G401 (cell line): Measurements from ENCODE around the gene CD72. TPM values are rescaled to one million over a fixed set of nuclear protein-coding genes. Genes with fewer than 3 reads are reported as not detected.
"Not testable (repeated sequence)": the region's sequence is repeated elsewhere in the genome, so short reads cannot be mapped to it uniquely, and the experiment has no call there.

Source experiments
- DNase-seq: peaks from one replicate; pipeline ENCODE4 v3.0.0-alpha.2; 2015; ENCODE audit warnings: low spot score
- in situ Hi-C: cut with HindIII; loops from 2 replicates; pipeline ENCODE4 v1.10.0; 2016; ENCODE audit warnings: low sequenced_read_pairs, mixed read lengths
- total RNA-seq: library from RNA; depleted of rRNA; stranded (reverse); fragments of >200 nt; shearing (Covaris generic); gene quantifications from 2 replicates; pipeline ENCODE4 v1.2.3, GENCODE V29; 2014

The CD72 gene
- total RNA-seq, 1 experiment from 2014 or later = 2.4 TPM

GRCh38 chr9:35628389-35628991 lies 10.3 kb upstream of the CD72 start:
- in situ Hi-C loops = no loop called here
- no peak for DNase-seq

DNA sequence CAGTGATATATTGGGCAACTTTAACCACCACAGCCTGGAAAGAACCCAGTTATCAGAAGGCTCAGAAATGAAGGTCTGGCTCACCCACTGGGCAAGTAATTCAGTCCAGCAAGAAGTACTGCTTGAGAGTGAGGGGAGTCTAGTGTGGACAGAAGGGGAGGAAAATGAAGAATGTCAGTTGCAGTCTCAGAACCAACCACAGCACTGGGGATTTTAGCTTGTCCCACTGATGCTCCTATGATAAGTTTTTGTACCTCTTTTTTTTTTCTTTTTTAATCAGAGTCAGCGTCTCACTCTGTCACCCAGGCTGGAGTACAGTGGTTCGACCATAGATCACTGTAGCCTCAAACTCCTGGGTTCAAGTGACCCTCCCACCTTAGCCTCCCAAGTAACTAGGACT lies 9.4 kb upstream of the CD72 start:
- no peak for DNase-seq
- in situ Hi-C loops = no loop called here

GRCh38 chr9:35619800-35620158 lies 1.6 kb upstream of the CD72 start:
- no peak for DNase-seq
- in situ Hi-C loops = no loop called here

GRCh38 chr9:35618854-35619799 lies 914 bp upstream of the CD72 start:
- DNase-seq = no peak
- in situ Hi-C loops = no loop called here

DNA sequence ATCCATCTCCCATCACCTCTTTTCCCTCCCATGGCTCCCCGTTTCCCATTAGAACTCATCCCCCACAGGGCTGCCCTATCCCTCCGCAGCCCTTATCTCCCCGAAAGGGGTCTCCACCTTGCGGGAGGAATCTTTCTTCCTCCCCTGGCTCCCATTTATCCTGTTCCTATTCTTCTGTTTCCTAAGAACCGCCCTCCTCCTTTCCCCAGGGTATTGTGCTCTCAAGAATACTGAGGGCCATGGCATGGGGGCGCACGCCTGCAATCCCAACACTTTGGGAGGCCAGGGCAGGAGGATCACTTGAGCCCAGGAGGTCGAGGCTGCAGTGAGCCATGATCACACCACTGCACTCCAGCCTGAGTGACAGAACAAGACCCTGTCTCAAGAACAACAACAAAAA lies 665 bp downstream of the CD72 start:
- DNase-seq = no peak
- in situ Hi-C loops = no loop called here

DNA sequence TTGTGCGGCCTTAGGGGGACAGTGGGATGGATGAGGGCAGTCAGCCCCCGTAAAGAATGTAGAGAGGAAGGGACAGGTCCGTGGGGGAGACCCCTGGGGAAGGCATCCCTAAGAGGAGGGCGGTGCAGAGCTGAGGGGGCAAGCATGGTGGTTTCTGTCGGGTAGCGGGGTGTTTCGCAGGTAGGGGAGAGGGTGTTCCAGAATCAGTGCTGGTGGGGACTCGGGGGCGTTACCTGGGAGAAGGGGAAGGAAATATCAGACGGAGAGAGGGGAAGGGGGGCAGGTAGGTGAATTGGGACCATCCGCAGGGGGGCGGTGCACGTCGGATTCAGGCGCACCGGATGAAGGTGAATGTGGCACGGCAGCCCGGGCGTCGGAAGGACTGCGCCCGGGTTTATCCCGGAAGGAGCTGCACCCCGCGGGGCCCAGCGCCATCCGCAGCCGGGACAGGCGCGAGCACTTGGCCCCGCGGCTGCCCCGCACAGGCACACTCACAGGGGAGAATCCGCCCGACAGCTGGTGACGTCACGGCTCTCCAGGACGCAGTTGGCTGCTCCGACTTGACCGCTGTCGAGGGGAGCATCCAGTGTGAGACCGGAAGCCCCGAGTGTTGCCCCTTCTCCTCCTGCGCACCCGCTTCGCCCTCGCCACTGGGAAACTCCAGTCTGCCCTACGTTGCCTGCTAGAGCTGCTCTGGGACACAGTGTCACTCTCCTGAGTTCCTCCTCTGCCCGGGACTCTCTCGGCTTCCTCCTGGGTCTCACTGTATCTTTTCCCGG lies 1.3 kb downstream of the CD72 start:
- in situ Hi-C loops = no loop called here
- no peak for DNase-seq

DNA sequence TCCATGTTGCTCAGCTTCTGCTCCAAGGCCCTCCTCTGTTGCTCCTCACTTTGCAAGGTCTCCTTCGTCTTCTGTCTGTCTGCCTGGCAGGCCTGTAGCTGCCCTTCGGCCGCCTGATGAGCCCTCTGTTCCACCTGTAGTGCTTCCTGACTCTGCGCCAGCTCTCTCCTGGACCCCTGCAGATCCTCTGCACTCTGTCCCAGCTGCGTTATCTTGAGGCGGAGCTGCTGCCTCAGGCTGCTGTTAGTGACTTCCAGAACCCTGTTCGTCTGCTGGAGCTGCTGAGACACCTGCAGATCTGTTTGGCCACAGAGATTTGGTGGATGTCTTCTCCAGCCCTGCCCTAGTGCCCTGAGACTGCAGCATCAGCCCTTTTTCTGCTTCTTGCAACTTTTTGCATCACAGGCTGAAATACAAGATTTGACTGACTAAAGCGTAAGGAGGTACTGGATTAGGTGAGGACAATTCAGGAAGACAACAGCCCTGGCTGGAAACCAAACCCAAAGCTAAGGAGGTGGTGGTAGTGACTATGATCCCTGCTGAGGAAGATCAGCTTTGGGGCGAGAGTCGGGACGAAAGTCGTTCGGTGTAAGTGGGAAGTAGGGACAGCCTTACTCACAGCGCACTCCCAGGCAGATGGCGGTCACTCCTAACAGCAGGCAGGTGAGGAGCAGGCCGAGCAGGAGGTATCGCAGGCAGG lies 2.1 kb downstream of the CD72 start:
- in situ Hi-C loops = no loop called here
- DNase-seq = no peak

GRCh38 chr9:35612843-35613242 lies 5.4 kb downstream of the CD72 start:
- no peak for DNase-seq
- in situ Hi-C loops = no loop called here

GRCh38 chr9:35612066-35612465 lies 6.1 kb downstream of the CD72 start:
- in situ Hi-C loops, DNase-seq: not testable (repeated sequence)

DNA sequence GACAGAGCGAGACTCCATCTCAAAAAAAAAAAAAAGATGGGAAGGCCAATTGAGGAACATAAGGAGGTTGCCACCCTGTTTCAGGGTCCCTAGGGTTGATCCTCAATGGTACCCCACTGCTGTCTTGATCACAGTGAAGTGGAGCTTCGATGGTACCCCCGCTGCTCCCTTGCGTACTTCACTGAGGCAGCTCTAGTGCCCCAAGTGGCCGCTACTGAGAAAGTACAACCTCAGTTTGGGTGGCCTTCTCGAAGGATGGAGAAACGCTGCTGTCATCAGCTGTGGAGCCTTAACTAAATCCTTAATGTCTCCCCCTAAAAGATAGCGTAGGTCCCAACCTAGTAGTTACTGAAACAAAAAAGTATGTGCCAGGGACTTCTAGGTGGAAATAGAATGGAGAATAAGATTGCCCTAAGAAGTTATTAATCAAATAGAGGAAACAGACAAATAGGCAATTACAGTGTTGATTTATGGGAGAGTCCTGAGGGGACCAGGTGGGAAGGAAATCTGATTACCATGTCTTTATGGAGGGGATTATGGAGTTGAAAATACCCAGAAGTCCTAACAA lies 6.9 kb downstream of the CD72 start:
- in situ Hi-C loops = no loop called here
- DNase-seq = peak; percentile 74

GRCh38 chr9:35609820-35610163 lies 8.4 kb downstream of the CD72 start:
- DNase-seq = no peak
- in situ Hi-C loops = no loop called here

DNA sequence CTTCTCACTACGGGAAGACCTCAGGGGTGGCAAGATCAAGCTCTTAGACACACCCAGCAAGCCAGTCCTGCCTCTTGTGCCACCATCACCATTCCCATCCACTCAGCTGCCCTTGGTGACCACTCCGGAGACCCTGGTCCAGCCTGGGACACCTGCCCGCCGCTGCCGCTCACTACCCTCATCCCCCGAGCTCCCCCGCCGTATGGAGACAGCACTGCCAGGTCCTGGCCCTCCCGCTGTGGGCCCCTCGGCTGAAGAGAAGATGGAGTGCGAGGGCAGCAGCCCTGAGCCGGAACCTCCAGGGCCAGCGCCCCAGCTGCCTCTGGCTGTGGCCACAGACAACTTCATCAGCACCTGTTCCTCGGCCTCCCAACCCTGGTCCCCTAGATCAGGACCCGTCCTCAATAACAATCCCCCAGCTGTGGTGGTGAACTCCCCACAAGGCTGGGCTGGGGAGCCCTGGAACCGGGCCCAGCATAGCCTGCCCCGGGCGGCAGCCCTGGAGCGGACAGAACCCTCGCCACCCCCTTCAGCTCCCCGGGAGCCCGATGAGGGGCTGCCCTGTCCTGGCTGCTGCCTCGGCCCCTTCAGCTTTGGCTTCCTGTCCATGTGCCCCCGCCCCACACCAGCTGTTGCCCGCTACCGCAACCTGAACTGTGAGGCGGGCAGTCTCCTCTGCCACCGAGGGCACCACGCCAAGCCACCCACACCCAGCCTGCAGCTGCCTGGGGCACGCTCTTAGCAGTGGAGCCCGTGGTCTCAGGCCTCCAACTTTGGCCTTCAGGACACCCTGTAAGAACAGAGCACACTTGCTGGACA lies 9.0 kb downstream of the CD72 start:
- in situ Hi-C loops = no loop called here
- DNase-seq = no peak

DNA sequence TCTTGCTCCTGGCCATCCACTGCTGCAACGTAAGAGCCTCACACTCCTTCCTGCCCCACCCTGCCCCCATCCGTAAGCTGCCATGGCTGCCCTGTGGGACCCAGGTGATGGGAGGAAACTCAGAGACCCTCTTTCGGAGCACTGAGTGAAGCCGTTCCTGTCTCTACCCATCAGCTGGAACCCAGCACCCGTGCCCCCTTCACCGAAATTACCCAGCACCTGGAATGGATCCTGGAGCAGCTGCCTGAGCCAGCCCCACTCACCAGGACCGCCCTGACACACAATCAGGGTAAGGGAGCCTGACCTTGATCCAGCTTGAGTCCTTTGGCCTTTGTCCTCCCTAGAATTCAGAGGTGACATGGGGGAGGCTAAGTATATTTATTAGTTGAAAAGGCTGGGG lies 10.0 kb downstream of the CD72 start:
- no peak for DNase-seq
- in situ Hi-C loops = no loop called here

DNA sequence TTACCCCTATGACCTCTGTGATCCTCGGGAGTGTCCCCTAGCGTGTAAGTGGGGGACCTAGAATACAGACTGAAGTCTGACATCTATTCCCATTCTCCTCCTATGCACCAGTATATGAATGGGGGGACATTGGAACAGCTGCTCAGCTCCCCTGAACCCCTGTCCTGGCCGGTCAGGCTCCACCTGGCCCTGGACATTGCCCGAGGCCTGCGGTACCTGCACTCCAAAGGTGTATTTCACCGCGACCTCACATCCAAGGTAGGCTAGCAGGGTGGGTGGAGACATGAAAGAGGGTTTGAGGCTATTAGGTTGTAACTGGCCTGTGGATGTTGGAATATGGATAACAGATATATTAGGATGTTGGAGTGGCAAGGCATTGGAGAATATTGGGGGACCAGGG lies 11.5 kb downstream of the CD72 start:
- in situ Hi-C loops = no loop called here
- DNase-seq = no peak

DNA sequence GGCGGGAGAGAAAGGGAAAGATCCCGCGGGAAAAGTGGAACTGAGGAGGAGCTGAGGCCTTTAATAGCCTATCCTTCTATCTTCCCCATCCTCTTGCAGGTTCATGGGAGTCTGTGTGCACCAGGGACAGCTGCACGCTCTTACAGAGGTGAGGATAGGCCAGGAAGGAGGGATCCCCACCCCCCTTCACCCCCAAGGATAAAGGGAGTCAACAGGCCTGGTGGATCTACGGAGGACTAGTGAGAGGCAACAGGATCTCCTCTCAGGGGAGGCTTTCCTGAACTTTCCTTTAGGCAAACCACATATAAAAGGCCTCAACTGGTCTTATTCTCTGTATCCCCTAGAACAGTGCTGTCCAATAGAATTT lies 12.1 kb downstream of the CD72 start:
- DNase-seq = peak; percentile 9
- in situ Hi-C loops = no loop called here

DNA sequence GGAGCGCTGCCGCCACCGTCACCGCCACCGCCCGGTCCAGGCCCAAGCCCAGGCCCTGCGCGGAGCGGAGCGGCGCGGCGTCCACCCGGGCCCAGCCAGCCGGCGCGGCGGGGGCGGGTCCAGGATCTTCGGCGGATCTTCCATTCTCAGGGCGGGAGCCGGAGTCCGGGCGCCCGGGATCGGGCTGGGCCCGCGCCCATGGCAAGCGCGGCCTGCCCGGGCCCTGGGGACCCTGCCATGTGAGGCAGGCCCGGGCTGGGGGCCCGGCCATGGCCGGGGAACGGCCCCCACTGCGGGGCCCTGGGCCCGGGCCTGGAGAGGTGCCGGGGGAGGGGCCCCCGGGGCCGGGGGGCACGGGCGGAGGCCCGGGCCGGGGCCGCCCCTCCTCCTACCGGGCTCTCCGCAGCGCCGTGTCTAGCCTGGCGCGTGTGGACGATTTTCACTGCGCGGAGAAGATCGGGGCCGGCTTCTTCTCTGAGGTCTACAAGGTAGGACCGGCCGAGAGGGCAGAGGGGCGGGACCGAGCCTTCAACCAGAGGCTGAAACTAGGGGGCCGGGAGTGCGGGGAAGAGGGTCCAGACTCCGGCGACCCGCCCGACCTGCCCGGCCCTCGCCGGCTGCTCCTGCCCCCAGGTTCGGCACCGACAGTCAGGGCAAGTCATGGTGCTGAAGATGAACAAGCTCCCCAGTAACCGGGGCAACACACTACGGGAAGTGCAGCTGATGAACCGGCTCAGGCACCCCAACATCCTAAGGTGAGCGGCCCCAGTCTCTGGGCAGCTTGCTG lies 12.7 kb downstream of the CD72 start:
- in situ Hi-C loops = no loop called here

GRCh38 chr9:35604578-35605350 lies 13.4 kb downstream of the CD72 start, which contains the start of gene TESK1:
Gene TESK1 (plus strand): TSS chr9:35605262. CDS start chr9:35605620, 358 bp downstream.
- peak; percentile 72 for DNase-seq
- in situ Hi-C loops = no loop called here

More for the DNA sequence above, 12.7 kb downstream of the CD72 start:
- DNase-seq = peak; percentile 12
